ENCODE measurements around the gene STRBP.

The STRBP gene

GRCh38 chr9:123112015-123112975 lies 156.1 kb downstream of the STRBP start:
- DNase-seq (ENCODE audit: low read depth), result no peak
- no peak overlapping the region for H3K4me3 ChIP-seq (ENCODE audit: low read length)
- TF ChIP-seq, protein P1, sequence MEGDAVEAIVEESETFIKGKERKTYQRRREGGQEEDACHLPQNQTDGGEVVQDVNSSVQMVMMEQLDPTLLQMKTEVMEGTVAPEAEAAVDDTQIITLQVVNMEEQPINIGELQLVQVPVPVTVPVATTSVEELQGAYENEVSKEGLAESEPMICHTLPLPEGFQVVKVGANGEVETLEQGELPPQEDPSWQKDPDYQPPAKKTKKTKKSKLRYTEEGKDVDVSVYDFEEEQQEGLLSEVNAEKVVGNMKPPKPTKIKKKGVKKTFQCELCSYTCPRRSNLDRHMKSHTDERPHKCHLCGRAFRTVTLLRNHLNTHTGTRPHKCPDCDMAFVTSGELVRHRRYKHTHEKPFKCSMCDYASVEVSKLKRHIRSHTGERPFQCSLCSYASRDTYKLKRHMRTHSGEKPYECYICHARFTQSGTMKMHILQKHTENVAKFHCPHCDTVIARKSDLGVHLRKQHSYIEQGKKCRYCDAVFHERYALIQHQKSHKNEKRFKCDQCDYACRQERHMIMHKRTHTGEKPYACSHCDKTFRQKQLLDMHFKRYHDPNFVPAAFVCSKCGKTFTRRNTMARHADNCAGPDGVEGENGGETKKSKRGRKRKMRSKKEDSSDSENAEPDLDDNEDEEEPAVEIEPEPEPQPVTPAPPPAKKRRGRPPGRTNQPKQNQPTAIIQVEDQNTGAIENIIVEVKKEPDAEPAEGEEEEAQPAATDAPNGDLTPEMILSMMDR (conservative IDR thresholded peaks at IDR 0.05; ENCODE audit: low read depth, low read length), result no peak

GRCh38 chr9:123111427-123112014 lies 156.9 kb downstream of the STRBP start:
- no peak for DNase-seq (ENCODE audit: low read depth)
- H3K4me3 ChIP-seq (ENCODE audit: low read length), result no peak overlapping the region
- TF ChIP-seq, protein P1 (conservative IDR thresholded peaks at IDR 0.05; ENCODE audit: low read depth, low read length), result no peak

- TF ChIP-seq, protein P1 (conservative IDR thresholded peaks at IDR 0.05; ENCODE audit: low read depth, low read length), result no peak
- no peak overlapping the region for H3K4me3 ChIP-seq (ENCODE audit: low read length)
- no peak for DNase-seq (ENCODE audit: low read depth)
These were observed 158.7 kb downstream of the STRBP start for GRCh38 chr9:123109540-123110279.

GRCh38 chr9:123108976-123109375 lies 159.4 kb downstream of the STRBP start:
- TF ChIP-seq, protein P1 (conservative IDR thresholded peaks at IDR 0.05; ENCODE audit: low read depth, low read length), result no peak
- no peak for DNase-seq (ENCODE audit: low read depth)
- no peak overlapping the region for H3K4me3 ChIP-seq (ENCODE audit: low read length)

GRCh38 chr9:123107639-123108285 lies 160.6 kb downstream of the STRBP start:
- TF ChIP-seq, protein P1 (conservative IDR thresholded peaks at IDR 0.05; ENCODE audit: low read depth, low read length), result no peak
- no peak for DNase-seq (ENCODE audit: low read depth)
- H3K4me3 ChIP-seq (ENCODE audit: low read length), result no peak overlapping the region

DNA sequence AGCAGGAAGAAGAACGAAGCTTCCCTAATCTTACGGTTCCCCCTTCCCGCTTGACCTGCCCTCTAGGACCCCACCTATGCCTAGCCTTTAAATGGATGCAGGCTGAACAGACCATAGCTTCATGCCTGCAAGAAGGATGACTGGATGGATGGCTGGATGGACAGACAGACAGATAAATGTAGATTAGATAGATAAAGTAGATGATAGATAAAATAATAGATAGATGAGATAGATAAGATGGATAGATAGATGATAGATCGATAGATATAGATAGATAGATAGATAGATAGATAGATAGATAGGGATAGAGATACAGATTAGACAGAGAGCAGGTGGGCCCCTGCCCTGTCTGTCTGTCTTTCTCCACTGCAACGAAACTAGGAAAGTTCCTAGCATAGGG lies 162.9 kb downstream of the STRBP start:
- H3K4me3 ChIP-seq (ENCODE audit: low read length), result no peak overlapping the region
- TF ChIP-seq, protein P1 (conservative IDR thresholded peaks at IDR 0.05; ENCODE audit: low read depth, low read length), result no peak
- DNase-seq (ENCODE audit: low read depth), result no peak

Measured in retinal pigment epithelial cell (primary cell).